Measurements from ENCODE around the gene RNF130.
"Not testable (repeated sequence)": the region's sequence is repeated elsewhere in the genome, so short reads cannot be mapped to it uniquely, and the experiment has no call there.

The RNF130 gene

DNA sequence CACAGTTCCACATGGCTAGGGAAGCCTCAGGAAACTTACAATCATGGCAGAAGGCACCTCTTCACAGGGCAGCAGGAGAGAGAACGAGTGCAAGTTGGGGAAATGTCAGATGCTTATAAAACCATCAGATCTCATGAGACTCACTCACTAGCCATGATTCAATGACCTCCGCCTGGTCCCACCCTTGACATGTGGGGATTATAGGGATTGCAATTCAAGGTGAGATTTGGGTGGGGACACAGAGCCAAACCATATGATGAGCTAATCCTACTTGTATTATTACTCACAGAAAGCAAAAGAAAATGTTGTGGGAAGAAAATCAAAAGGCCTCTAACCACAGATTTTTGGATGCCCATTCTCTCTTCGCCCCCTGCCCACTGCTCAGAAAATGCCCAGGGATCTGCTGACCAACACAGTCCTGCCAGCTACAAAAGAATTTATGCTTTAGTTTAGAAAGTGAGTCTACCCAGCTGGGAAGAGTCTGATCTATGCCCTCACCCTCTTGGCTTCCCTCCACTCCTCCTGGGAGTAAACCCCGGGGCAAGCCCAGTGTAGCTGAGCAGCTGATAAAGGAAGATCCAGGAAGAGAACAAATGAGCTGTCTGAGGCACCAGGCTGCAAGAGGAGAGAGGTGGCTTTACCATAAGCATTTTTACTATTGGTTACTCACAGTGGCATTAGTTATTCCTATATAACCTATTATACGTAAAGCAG, 53.1 kb downstream of the RNF130 start:
- DNase-seq (ENCODE audit: low read depth, low spot score): peak; percentile 43

DNA sequence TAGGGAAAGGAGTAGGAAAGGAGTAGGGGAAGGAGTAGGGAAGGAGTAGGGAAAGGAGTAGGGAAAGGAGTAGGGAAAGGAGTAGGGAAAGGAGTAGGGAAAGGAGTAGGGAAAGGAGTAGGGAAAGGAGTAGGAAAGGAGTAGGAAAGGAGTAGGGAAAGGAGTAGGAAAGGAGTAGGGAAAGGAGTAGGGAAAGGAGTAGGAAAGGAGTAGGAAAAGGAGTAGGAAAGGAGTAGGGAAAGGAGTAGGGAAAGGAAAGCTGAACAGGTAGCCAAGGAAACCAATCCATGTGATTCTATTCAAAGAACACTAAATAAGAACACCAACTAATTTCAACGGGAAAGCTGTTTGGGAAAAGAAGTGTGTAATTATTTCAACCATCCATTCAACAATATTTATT, 56.0 kb downstream of the RNF130 start:
- not testable (repeated sequence) for DNase-seq (ENCODE audit: low read depth, low spot score)

DNA sequence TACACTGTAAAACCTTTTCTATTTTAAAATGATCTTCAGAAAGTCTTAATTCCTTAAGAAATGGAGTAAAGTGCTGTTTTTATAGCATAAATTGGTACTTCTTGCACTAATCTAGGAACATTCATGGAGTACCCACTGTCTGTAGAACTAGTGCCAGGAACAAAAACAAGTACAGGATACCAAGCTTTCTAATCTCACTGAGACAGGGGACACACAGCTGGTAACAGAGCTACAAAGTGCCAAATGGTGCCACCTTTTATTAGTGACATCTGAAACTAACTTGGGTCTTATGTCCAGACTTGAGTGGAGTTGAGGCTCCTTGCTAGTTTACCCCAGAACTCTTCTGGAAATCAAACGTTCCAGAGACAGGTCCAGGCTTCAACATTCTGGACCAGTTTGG, 57.9 kb downstream of the RNF130 start:
- no peak for DNase-seq (ENCODE audit: low read depth, low spot score)

DNA sequence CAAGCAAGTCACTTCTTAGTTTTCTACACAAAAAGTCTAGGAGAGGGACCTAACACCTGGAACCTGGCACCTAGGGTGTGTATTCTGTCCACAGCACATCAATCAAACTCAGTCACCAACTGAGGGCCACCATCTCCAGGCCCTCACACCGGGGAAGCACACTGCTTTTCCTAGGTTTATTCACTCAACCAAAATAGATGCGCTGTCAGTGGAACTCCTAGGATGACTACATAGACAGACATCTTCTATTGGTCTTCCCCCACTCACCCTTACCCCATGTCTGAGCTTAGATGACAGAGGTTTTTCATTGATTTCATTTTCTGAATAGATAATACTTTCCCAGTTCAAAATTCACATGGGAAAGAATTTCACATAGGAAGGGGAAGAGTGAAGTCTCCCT, 59.2 kb downstream of the RNF130 start:
- DNase-seq (ENCODE audit: low read depth, low spot score): no peak

DNA sequence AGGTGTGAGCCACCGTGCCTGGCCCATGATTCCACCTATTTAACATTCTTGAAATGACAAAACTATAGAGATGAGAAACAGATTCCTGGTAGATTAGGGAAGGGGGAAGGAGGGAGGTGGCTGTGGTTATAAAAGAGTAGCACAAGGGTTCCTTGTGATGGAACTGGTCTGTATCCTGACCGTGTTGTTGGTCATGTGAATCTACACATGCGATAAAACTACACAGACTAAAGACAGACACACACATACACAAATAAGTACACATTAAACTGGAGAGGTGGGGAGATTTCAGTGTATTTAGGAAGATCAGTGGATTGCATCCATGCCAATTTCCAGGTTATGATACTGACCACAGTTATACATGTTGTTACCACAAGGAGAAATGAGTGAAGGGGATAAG, 60.9 kb downstream of the RNF130 start:
- DNase-seq (ENCODE audit: low read depth, low spot score): no peak

DNA sequence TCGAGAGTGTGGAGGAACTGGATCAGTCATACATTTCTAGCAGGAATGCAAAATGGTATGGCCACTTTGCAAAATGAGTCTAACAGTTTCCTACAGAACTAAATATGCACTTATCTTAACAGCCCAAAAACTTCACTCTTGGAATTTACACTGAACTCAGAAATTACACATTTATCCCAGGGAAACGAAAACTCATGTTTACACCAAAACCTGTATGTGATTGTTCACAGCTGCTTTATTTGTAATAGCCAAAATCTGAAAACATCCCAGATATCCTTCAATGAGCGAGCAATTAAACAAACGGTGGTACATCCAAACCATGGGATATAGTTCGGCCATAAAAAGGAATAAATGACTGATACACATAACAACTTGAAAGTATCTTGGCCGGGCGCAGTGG, 62.0 kb downstream of the RNF130 start:
- no peak for DNase-seq (ENCODE audit: low read depth, low spot score)

DNA sequence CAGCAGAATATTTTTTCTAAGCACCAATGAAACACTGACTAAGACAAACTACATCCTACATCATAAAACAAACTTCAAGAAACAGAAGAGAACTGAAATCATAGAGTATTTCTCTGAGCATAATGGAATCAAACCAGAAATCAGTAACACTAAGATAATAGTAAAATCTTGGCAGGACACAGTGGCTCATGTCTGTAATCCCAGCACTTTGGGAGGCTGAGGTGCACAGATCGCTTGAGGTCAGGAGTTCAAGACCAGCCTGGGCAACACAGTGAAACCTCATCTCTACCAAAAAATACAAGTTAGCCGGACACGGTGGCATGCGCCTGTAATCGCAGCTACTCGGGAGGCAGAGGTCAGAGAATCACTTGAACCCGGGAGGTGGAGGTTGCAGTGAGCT, 63.1 kb downstream of the RNF130 start:
- DNase-seq (ENCODE audit: low read depth, low spot score): no peak

DNA sequence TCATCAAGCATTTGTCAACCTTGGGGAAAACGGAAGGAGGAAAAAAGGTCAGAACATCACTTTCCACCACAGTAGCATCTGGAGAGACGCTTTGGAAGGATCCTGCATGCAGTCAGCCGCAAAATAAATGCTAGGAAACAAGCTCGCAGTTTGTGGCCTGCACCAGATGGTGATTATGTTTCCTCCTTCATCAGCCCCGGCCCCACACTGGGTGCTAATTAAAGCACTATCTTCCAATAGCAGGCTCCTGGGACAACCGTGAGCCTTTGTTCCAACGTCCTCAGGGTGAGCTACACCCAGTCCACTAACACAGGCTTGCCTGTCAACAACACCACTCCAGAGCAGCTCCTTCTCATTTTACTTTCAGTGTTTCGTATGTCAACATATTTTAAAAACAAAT, 64.0 kb downstream of the RNF130 start:
- peak; percentile 22 for DNase-seq (ENCODE audit: low read depth, low spot score)

DNA sequence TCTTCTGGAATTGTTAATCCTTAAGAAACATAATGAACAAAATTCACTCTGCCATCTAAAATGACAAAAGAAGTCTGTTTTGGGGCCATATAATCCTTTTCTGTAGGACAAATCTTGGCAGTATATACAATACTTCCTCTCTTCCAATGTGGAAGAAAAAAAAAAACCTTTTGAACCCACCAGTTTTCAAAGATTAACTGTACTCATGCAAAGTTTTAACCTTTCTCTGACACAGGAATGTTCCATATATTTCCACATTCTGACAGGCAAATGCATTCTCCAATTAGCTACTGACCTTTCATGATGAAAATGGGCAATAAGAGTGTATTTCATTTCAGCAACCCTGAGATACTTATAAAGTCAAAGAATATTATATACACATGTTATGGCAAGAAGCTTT, 65.4 kb downstream of the RNF130 start:
- DNase-seq (ENCODE audit: low read depth, low spot score): no peak

DNA sequence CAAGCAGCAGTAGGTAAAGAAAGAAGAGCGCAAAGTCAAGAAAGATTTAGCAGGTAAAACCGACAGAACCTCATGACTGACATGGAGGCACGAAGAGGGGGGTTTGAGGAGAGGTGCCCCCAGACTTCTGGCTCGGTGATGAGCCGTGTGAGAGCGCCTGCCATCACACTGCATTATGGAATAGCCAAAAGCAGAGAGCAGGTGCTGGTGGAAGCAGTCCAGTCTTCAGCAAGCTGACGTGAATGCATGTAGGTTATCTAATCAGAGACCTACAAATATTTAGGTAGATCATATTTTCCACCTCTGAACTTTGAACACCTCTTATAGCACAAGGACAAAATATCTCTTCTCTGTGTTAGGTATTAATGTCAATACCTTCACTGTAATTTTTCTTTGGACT, 68.4 kb downstream of the RNF130 start:
- no peak for DNase-seq (ENCODE audit: low read depth, low spot score)

DNA sequence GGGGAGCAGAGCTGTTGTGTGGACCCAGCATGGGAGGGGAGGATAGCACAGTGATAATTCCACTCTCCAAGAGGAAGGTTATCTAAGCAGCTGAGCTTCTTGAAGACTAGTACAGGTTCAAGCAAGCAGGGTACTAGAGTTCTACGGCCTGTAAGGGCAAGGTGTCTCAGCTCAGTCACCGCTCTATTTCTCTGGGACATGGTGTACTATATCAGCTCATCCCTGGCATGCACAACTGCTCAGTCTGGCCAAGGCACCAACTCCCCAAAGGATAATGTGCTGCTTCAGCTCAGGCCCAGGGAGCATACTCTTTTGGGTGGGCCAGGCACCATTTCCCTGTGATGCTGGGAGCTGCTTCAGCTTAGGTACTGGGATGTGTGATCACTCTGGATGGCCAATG, 69.8 kb downstream of the RNF130 start:
- no peak for DNase-seq (ENCODE audit: low read depth, low spot score)

DNA sequence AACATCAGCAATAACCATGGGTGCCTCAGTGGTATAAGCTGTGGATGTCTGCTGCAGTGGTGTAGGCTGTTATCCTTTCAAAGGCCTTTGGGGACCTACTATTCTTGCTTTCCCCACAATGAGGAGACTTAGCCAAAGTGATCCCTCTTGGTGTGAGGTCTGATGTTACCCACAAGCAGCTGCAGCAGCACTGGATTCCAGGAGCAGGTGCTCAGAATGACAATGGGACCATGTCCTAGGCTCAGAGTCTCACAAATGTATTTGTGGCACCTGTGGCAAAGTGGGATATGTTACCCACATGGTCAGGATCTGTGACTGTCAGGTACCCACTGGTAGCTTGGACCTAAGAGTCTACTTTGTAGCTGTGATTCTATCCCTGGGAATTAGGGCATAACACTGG, 70.4 kb downstream of the RNF130 start:
- no peak for DNase-seq (ENCODE audit: low read depth, low spot score)

DNA sequence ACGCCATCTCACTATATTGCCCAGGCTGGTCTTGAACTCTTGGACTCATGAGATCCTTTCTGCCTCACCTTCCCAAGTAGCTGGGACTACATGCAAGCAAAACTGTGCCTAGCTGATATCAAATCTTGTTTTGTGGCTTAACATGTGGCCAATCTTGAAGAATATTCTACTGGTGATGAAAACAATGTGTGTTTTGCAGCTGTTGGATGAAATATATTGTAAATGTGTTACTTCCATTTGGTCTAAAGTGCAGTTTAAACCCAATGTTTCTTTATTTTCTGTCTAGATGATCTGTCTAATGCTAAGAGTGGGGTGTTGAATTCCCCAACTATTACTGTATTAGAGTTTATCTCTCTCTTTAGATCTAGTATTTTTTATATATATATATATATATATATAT, 73.1 kb downstream of the RNF130 start:
- DNase-seq (ENCODE audit: low read depth, low spot score): no peak

DNA sequence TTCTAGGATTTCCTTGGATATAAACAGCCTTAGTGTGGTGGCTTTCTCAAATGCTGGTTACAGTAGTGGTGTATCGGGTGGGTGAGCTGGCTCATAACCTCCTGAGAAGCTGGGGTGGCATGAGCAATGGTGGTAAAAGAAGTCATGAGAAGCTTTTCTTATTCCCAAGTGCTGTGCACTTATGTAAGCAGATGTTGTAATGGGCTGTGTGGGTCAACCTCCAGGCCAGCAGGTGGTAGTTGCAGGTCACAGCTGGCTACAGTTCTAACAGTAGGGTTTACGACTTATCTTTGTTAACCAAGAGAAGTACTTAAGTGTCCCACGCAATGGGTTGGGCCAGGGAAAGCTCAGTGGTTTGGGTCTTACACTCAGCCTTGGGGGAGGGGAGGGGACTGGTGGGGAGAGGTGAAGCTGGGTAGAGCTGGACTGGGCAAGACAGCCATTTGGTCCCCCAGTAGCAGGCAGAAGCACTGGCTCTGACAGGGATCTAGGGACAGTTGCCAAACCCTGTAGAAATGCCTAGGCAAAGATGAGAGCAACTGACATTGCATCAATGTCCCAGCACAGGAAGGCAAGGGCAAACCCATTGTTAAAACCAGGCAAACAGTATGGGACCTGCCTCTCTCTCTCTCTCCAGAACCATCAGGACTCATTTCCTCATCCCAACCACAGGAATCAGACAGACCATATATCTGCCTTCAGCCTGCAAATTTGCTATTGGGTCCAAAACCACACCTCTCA, 76.8 kb downstream of the RNF130 start:
- no peak for DNase-seq (ENCODE audit: low read depth, low spot score)

DNA sequence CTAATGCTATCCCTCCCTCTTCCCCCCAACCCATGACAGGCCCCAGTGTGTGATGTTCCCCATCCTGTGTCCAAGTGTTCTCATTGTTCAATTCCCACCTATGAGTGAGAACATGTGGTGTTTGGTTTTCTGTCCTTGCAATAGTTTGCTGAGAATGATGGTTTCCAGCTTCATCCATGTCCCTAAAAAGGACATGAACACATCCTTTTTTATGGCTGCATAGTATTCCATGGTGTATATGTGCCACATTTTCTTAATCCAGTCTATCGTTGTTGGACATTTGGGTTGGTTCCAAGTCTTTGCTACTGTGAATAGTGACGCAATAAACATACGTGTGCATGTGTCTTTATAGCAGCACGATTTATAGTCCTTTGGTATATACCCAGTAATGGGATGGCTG, 78.7 kb downstream of the RNF130 start:
- not testable (repeated sequence) for DNase-seq (ENCODE audit: low read depth, low spot score)

DNA sequence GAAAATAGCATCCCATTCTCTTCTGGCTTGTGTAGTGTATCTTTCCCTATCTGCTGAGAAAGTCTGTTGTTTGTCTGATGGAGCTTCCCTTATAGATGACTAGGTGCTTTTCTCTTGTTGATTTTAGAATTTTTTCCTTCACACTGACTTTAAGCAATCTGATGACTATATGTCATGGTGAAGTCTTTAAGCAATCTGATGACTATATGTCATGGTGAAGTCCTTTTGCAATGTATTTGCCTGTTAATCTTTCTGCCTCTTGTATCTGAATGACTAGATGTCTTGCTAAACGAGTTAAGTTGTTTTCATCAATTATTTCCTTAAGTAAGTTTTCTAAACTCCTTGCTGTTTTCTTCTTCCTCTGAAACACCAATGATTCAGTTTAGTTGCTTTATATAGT, 80.5 kb downstream of the RNF130 start:
- DNase-seq (ENCODE audit: low read depth, low spot score): no peak

DNA sequence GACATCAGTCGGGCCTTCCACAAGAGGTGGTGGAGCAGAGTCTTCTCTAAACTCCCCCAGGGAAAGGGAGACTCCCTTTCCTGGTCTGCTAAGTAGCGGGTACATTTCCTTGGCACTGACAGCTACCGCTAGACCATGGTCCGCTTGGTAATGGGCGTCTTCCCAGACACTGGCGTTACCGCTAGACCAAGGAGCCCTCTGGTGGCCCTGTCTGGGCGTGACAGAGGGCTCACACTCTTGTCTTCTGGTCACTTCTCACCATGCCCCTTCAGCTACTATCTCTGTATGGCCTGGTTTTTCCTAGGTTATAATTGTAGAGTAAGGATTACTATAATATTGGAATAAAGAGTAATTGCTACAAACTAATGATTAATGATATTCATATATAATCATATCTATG, 81.0 kb downstream of the RNF130 start:
- DNase-seq (ENCODE audit: low read depth, low spot score): not testable (repeated sequence)

DNA sequence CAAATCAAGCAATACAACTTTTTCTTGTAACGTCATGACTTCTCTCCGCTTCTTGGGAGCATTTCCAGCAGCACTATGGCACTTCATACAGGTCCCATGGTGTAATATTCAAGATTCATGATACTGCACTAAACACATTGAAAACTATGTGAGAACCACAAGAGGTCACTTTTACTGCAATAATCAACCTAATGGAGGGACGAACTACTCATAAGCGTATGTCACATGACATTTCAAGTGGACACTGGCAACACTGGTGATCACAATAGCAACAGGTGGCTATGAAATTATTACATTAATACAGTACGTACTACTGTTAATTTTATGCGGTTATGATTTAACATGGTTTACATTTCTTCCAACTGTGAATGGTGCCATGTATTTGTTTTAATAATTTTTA, 85.2 kb downstream of the RNF130 start:
- DNase-seq (ENCODE audit: low read depth, low spot score): no peak

DNA sequence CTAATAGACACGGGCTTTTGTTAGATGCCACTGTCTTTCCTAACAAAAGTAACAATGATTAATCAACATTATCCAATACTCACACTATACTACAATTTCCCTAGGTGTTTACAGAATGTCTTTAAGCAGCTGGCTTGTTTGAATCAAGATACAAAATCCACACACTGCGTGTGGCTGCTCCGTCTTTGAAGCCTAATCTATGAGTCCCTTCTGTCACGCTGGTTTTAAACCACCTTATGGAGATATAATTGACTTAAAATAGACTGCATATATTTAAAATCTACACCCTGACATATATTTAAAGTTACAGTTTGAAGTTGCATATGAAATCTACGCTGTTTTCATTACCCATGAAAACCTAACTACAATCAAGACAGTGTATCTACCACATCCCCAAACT, 89.9 kb downstream of the RNF130 start:
- DNase-seq (ENCODE audit: low read depth, low spot score): no peak

DNA sequence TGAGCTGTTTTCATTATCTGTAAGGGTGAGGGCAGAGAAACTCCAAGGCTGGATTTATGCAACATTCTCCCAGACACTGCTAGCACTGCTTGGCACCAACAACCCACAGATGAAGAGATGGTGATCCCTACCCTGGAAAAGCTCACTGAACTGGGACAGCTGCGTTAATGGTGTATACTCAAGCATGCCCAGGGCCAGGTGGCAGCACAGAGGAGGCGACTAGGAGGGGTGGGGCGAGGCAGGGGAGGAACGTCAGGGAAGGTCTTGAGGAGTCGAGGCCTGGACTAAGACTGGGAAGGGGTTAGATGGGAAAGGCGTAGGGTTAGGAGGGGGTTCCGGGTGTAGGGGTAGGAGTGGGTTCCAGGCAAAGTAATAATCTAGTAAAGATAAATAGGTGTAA, 90.8 kb downstream of the RNF130 start:
- no peak for DNase-seq (ENCODE audit: low read depth, low spot score)

DNA sequence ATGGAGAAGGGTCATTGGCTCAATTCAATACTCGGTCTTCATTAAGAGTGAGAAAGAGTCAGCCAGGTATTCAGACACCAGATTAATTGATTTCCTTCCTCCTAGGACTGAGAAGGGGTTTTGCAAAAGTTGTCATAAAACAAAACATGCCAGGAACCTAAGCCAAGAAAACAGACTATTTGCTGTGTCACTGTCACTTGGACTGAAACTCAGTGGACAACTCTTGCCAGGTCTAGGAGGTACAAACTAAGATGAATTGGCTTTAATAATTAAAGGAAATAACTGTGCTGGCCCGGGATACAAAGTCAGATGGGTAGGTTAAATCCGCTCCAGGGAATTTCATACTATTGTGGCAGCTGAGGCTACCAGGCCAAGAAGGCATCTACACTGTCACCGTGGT, 92.8 kb downstream of the RNF130 start:
- no peak for DNase-seq (ENCODE audit: low read depth, low spot score)

DNA sequence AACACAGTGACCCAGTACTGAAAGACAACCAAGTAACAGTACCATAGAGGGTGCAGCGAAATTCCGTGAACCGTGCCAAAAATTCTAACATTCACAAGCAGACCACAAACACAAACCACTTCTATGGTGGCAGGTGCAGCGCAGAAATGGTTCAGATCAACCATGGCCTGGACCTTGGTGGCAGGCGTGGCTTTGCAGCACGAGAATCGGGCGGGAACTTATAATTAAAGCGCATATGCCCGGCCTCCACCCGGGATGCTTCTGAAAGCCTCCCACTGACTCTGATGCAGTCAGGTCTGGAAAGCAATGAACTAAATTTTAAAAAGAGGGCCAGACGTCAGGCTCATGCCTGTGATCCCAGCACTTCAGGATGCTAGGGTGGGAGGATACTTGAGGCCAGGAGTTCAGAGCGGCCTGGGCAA, 95.8 kb downstream of the RNF130 start:
- DNase-seq (ENCODE audit: low read depth, low spot score): peak; percentile 12

DNA sequence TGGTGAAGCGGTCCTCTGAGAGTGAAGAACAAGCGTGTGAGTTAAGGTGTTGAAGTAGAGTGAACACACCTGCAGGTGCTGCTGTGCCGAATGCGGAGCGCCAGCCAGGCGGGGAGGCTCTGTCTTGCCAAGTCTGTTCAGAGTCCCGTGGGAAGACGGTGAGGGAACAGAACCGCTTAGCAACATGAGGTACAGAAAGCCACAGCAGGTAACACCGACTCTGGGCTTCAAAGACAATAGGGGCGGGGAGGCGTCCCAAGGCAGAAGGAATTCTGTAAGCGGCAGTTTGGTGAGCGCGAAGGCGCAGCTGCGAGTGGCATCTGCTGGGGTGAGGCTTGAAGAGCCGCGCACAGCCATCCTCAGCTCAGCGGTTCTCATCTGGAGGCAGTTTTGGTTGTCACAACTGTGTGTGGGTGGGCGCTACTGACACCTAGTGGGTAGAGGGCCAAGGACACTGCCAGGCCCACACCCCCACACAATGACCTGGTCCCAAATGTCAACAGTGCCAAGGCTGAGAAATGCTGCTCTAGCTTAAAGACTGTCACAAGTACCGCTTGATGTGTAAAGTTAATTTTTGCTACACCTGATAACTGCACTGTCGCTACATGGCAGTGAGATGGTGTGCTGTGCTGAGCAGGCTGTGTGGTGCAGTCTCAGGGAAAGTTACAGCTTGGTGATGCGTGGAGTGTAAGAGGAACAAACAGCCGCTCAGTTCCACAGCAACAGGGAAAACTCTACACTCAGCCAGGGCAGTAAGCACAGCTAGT, 96.4 kb downstream of the RNF130 start:
- peak; percentile 39 for DNase-seq (ENCODE audit: low read depth, low spot score)
